Posterior vena cava (tissue), 2 donors: Measurements from ENCODE around the gene UST. TPM values are rescaled to one million over a fixed set of nuclear protein-coding genes. Genes with fewer than 3 reads are reported as not detected.
"Not testable (repeated sequence)": the region's sequence is repeated elsewhere in the genome, so short reads cannot be mapped to it uniquely, and the experiment has no call there.

Source experiments
- DNase-seq: peaks from one replicate; pipeline ENCODE4 v3.0.0-alpha.2; 2020; ENCODE audit warnings: low spot score
- intact Hi-C, 2 donors: fragments of 100-400 bp; cut with DNase I; formaldehyde crosslinking; loops; one replicate each; pipeline versions ENCODE4 v1.14.1 to v1.14.2; 2022 to 2023
- total RNA-seq, 2 donors: library from RNA; stranded (reverse); fragmentation: NEBNext Ultra II Directional; extraction: Animal tissue kit (Norgen Biotek cat#: 25700); gene quantifications; one replicate each; pipeline ENCODE4 v1.2.1, GENCODE V29; 2021
- donor health status: DM: yes; HTN: yes; CAD: no.
- donor health status: DM: yes; HTN: yes; CAD: no.

The UST gene
- total RNA-seq, 2 donors from 2014 or later = 15.2 to 19.4 TPM

- DNase-seq = no peak
- intact Hi-C loops = no loop called here
These were observed 23.3 kb upstream of the UST start for GRCh38 chr6:148723484-148723883.

DNA sequence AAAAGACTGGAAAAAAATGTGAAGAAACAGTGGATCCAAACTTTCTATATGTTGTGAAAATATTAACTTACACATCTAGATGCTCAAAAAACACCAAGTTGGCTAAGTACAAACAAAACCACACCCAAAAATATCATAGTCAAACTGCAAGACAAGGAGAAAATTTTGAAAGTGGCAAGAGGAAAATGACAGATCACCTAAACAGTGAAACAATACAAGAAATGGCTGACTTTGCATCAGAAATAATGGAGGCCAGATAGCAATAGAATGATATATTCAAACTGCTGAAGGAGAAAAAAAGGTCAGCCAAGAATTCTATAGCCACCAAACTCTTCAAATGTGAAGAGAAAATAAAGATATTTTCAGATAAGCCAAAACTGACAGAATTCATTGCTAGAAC, 22.4 kb upstream of the UST start:
- intact Hi-C loops = no loop called here
- no peak for DNase-seq

DNA sequence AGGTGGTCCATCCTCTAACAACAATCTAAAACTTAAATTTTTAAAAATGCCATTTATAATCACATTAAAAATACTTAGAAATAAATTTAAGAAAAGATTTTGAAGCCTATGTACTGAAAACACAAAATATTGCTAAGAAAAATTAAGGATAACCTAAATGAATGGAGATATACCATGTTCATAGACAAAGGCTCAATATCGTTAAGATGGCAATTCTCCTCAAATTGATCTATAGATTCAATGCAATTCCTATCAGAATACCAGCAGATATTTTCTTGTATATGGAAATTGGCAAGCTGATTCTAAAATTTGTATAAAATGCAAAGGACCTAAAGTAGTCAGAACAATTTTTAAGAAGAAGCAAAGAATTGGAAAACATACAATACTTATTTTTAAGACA, 19.7 kb upstream of the UST start:
- DNase-seq = no peak
- intact Hi-C loops = no loop called here

GRCh38 chr6:148735989-148736388, 10.8 kb upstream of the UST start:
- intact Hi-C loops = loop anchor here in 1 of 2 donors (10.0 kb wide), 1 partner anchor 121 kb away; no protein-coding TSS in a partner anchor
- no peak for DNase-seq

DNA sequence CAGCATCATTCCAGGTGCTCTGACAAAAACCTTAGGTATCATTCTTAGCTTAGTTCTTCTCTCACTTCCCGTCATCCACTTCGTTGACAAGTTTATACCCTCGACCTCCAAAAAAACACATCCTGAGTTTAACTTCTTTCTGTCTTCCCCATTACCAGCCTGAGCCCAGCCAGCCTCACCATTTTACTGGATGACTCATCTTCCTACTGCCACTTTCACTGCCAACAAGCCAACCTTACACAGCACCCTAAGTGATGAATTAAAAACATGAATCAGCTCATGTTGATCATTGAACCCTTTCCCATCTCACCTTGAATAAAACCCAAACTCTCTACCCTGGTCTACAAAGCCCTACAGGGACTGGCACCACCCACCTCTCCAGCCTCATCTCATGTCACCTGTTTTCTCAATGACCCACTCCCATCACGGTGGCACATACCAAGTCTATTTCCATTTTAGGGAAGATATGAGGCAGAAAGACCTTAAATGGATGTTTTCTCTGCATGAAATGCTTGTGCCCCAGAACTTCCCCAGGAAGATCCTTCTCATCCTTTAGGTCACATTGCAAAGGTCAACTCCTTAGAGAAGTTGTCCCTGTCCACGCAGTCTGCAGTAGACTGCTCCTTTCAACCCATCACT, 9.9 kb upstream of the UST start:
- no peak for DNase-seq
- intact Hi-C loops = loop anchor here in 1 of 2 donors (10.0 kb wide), 1 partner anchor 122 kb away; no protein-coding TSS in a partner anchor

DNA sequence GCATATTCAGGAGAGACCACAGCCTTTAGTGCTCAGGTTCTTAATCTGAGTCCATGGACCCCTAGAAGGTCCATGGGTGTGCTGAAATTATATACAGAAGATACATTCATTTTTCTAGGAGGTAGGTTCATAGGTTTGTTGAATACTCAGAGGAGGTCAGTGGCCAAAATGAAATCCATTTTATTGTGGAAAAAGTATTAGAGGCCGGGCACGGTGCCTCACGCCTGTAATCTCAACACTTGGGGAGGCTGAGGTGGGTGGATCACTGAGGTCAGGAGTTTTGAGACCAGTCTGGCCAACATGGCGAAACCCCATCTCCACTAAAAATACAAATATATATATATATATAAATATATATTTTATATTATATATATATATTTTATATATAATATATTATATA, 9.0 kb upstream of the UST start:
- DNase-seq = no peak
- intact Hi-C loops = loop anchor here in 1 of 2 donors (10.0 kb wide), 1 partner anchor 123 kb away; no protein-coding TSS in a partner anchor

GRCh38 chr6:148738946-148739821, 7.6 kb upstream of the UST start:
- intact Hi-C loops = loop anchor here in 1 of 2 donors (10.0 kb wide), 1 partner anchor 124 kb away; no protein-coding TSS in a partner anchor
- no peak for DNase-seq

DNA sequence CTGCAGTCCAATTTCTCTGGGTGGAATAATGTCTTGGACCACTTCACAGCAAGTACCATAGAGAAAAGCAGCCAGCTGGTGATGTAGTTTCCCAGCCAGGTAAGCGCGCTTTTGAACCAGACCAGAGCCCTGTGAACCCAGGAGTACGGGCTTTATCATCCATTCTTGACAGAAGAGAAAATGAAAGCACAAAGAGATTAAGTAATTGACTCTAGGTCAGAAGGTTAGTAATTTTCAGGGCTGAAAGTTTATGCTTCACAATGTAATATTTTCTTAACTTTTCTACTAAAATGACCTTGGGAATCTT, 7.1 kb upstream of the UST start:
- no peak for DNase-seq
- intact Hi-C loops = loop anchor here (10.0 kb wide), 3 partner anchors 125 to 175 kb away; no protein-coding TSS in a partner anchor

DNA sequence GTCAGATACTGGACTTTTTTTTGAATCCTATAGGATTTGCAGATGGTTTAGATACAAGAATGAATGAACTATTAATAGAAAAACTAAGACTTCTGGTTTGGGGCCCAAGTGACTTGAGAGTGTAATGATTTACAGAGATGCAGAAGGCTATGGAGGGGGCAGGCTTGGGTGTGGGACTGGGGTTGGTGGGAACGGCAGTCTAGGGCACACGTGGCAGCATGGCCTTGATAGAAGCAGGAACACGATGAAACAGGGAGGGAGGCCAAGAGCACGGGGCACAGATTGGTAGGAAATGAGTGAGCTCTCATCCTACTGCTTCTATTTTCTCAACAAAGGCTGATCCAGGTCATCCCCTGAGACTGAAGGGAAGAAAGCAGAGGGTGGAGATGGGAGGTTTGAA, 3.4 kb upstream of the UST start:
- no peak for DNase-seq
- intact Hi-C loops = loop anchor here in 1 of 2 donors (10.0 kb wide), 2 partner anchors 131 to 179 kb away; no protein-coding TSS in a partner anchor

- no peak for DNase-seq
These were observed 904 bp upstream of the UST start for GRCh38 chr6:148745926-148746325.

DNA sequence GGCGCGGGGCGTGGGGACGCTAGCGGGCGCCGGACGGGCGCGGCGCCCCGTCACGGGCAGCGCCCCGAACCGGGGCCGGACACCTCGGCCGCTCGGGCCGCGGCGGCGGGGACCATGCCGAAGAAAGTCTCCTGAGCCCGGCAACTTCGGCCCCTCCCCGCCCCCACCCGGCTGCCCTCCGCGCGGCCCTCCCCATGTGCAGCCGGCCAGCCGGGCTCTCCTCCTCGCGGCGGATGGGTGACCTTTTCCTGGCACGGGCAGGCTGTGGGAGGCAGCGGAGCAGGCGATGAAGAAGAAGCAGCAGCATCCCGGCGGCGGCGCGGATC, 278 bp downstream of the UST start:
- DNase-seq = peak; percentile 89
- intact Hi-C loops = loop anchor here (5.0 to 10.0 kb wide), 4 partner anchors 128 to 210 kb away; no protein-coding TSS in a partner anchor

More at GRCh38 chr6:148745926-148746325, 904 bp upstream of the UST start:
- intact Hi-C loops = loop anchor here (5.0 to 10.0 kb wide), 4 partner anchors 129 to 211 kb away; no protein-coding TSS in a partner anchor

DNA sequence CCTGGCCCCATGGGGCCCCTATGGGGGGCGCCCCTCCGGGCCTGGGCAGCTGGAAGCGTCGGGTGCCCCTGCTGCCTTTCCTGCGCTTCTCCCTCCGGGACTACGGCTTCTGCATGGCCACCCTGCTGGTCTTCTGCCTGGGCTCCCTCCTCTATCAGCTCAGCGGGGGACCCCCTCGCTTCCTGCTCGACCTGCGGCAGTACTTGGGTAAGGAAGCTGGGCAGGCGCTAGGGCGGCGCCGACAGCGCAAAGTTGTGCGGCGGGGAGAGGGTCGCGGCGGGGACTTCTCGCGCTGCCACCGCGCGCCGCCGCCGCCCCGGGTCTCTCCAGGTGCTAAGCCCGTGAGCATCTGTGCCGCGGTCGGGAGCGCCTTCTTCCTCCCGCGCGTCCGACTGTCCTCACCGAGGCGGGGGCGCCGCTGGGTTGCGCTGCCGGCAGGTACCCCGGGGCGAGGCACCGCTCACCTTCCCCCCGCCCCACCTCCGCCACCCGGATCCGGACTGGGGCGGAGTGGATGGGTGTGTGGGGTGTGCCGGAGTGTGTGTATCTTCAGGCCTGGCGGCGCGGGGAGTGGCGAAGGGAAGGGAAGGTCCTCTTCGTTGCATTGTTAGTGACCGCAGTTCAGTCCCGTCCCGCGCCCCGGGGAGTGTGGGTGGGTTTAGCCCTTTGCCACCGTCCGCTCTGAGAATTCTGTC, 788 bp downstream of the UST start:
- intact Hi-C loops = loop anchor here (5.0 to 10.0 kb wide), 4 partner anchors 127 to 210 kb away; no protein-coding TSS in a partner anchor
- peak; percentile 85 for DNase-seq

- intact Hi-C loops = loop anchor here (5.0 to 10.0 kb wide), 4 partner anchors 125 to 208 kb away; no protein-coding TSS in a partner anchor
- DNase-seq = no peak
These were observed 2.8 kb downstream of the UST start for GRCh38 chr6:148749674-148750073.

GRCh38 chr6:148750838-148751792, 4.3 kb downstream of the UST start:
- DNase-seq = no peak
- intact Hi-C loops = no loop called here

- intact Hi-C loops = no loop called here
- DNase-seq = no peak
These were observed 5.0 kb downstream of the UST start for GRCh38 chr6:148751793-148752170.

DNA sequence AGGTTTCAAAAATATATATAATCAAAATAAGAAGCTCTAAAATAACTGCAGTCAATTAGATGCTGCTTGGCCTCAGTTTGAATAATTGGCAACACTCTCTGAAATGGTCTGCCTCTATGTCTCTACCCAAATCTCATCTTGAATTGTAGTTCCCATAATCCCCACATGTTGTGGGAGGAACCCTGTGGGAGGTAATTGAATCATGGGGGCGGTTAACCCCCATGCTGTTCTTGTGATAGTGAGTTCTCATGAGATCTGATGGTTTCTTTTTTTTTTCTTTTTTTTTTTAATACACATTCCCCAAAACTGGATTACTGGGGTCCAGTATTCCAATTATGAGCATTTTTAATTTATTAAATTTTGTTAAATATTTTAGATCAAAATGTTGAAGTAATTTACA, 8.5 kb downstream of the UST start:
- DNase-seq, intact Hi-C loops: not testable (repeated sequence)

- no peak for DNase-seq
- intact Hi-C loops = no loop called here
These were observed 11.2 kb downstream of the UST start for GRCh38 chr6:148757944-148758480.

DNA sequence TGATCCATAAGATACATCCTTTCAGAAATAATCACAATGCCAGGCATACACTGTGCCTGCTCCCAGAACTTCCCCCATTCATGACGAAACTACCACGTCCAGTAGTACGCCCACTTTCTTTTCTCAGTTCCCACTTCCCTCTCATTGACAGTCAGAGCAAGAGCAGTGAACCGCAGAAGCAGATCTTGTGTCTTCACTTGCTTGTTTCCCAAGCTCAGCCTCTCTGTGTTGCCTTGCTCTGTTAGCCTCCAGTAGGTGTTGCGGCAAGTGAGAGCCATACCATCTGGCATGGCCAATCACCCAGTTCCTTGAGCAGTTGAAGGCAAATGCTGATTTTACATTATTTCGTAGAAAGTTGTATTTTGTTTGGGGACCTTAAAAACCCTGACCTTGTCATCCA, 11.7 kb downstream of the UST start:
- intact Hi-C loops = no loop called here
- DNase-seq = no peak

DNA sequence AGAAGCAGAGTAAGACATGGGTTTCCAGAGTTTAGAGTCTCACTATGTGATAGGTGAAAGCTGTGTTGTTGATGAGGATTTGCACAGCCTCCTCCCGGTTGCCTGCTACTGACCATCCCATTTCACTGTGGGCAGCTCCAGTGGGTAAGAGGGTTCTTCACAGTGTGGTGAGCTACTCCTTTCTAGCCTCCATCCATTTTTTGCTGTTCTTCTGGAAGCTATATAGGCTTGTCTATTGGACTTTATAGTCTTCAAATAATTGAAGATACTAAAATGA, 13.4 kb downstream of the UST start:
- intact Hi-C loops = loop anchor here in 1 of 2 donors (10.0 kb wide), 1 partner anchor 125 kb away; no protein-coding TSS in a partner anchor
- DNase-seq = no peak
